PFSK-1 (cell line): ENCODE measurements around the gene RBM33.

Experiments used
- FOXP2 ChIP-seq: optimal IDR thresholded peaks from 2 replicates; pipeline ENCODE3; 2011; ENCODE audit warnings: borderline replicate concordance, control low read depth, inconsistent platforms; ENCODE audit not compliant: insufficient read depth; ENCODE audit errors: extremely low read length, extremely low read depth
- POLR2AphosphoS5 ChIP-seq: IDR thresholded peaks from 2 replicates; pipeline ENCODE4 v1.6.1; 2012; ENCODE audit warnings: low read depth, mild to moderate bottlenecking, control low read depth, low read length, moderate library complexity
- SIN3A ChIP-seq: IDR thresholded peaks from 2 replicates; pipeline ENCODE4 v1.6.1; 2012; ENCODE audit warnings: mild to moderate bottlenecking, low read length, moderate library complexity, borderline replicate concordance; ENCODE audit not compliant: insufficient read depth
- TAF1 ChIP-seq: IDR thresholded peaks from 2 replicates; pipeline ENCODE4 v1.6.1; 2012; ENCODE audit warnings: low read length, control low read depth, borderline replicate concordance; ENCODE audit not compliant: insufficient read depth
- TF ChIP-seq, protein P1 (sequence below), 2 experiments: IDR thresholded peaks; 2 replicates each; pipeline versions ENCODE4 v1.6.1 to v1.8.0; 2011 to 2012; ENCODE audit warnings: low read depth in 2 of 2, low read length in 2 of 2, control low read depth in 1 of 2, inconsistent platforms in 1 of 2, mild to moderate bottlenecking in 1 of 2, moderate library complexity in 1 of 2; ENCODE audit not compliant: insufficient read depth in 1 of 2

The RBM33 gene

DNA sequence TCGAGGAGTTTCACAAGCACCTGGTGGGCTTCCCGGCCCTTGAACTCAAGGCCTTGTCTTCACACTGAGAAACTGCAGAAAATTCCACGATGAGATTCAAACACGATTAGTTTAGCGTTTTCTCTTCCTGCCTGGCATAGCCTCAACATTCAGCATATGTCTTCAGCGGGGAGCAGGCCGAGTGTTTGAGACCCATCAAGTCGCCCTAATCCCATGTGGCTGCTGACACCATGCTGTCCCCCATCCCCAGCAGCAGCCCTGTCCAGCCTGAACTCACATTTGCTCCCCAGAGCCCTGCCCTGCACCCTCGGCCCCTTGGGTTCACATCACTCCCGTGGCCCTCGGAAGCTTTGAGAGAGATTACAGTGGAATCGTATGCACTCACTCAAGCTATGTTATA is 35.3 kb upstream of the RBM33 start:
- TF ChIP-seq POLR2AphosphoS5: no peak
- TF ChIP-seq FOXP2: no peak
- TF ChIP-seq TAF1: no peak

DNA sequence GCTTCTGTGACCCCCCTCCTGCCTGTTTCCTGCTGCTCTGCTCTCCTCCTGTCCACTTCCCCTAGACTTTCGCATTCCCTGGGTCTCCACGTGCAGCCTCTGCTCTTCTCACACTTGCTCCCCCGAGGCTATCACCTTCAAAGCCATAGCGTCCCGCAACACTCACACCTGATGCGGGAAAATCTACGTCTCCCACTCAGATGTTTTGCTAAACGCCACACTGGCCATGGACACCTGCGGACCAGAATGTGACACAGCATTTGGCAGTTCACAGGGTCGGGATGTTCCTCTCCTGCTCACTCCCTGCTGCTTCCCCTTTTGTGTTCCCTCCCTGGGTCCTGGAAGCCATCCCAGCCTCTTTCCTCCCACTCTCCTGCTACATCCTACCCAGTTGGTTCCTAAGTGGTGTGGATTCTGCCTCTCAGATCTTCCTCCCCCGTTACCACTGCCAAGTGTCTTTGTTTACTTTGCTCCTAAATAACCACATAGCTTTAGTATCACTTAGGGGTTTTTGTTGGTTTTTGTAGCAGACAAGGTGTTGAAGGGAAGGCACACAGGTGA is 33.7 kb upstream of the RBM33 start:
- TF ChIP-seq, protein P1, sequence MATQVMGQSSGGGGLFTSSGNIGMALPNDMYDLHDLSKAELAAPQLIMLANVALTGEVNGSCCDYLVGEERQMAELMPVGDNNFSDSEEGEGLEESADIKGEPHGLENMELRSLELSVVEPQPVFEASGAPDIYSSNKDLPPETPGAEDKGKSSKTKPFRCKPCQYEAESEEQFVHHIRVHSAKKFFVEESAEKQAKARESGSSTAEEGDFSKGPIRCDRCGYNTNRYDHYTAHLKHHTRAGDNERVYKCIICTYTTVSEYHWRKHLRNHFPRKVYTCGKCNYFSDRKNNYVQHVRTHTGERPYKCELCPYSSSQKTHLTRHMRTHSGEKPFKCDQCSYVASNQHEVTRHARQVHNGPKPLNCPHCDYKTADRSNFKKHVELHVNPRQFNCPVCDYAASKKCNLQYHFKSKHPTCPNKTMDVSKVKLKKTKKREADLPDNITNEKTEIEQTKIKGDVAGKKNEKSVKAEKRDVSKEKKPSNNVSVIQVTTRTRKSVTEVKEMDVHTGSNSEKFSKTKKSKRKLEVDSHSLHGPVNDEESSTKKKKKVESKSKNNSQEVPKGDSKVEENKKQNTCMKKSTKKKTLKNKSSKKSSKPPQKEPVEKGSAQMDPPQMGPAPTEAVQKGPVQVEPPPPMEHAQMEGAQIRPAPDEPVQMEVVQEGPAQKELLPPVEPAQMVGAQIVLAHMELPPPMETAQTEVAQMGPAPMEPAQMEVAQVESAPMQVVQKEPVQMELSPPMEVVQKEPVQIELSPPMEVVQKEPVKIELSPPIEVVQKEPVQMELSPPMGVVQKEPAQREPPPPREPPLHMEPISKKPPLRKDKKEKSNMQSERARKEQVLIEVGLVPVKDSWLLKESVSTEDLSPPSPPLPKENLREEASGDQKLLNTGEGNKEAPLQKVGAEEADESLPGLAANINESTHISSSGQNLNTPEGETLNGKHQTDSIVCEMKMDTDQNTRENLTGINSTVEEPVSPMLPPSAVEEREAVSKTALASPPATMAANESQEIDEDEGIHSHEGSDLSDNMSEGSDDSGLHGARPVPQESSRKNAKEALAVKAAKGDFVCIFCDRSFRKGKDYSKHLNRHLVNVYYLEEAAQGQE (IDR thresholded peaks at IDR 0.05; ENCODE audit: insufficient read depth in 1 of 2, low read depth in 2 of 2, low read length in 2 of 2): no peak
- TF ChIP-seq FOXP2 (no peak), TAF1 (no peak), POLR2AphosphoS5 (no peak), SIN3A (no peak)

DNA sequence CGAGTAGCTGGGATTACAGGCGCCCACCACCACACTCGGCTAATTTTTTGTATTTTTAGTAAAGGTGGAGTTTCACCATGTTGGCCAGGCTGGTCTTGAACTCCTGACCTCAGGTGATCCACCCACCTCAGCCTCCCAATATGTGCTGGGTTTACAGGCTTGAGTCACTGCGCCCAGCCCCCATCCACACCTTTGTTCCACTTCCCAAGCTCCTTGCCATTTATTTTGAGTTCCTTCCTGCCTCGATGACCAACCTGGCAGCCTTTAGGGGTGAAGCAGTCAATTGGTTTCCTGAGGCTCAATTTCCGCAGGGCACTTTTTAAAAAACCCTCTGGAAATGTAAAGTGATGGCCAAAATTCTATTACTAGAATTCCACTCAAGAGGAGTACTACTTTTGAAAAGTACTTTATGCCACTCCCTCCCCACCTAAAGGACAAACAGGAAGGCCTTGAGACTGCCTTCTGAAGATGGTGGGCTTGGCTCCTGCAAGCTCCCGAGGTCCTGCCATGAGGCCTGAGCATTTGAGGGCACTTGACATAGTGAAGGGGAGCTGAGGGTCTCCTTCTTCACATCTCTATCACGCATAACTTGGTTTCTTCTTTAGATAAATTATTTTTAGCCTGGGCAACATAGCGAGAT is 32.5 kb upstream of the RBM33 start:
- TF ChIP-seq TAF1: no peak
- TF ChIP-seq, protein P1 (IDR thresholded peaks at IDR 0.05; ENCODE audit: insufficient read depth in 1 of 2, low read depth in 2 of 2, low read length in 2 of 2): no peak

- TF ChIP-seq FOXP2 (no peak), POLR2AphosphoS5 (no peak), SIN3A (no peak), TAF1 (no peak)
- TF ChIP-seq, protein P1 (IDR thresholded peaks at IDR 0.05; ENCODE audit: insufficient read depth in 1 of 2, low read depth in 2 of 2, low read length in 2 of 2): no peak
These were observed 31.8 kb upstream of the RBM33 start for GRCh38 chr7:155612658-155613057.

GRCh38 chr7:155618708-155619633 is 25.5 kb upstream of the RBM33 start:
- TF ChIP-seq, protein P1 (IDR thresholded peaks at IDR 0.05; ENCODE audit: insufficient read depth in 1 of 2, low read depth in 2 of 2, low read length in 2 of 2): no peak
- no peak for TF ChIP-seq POLR2AphosphoS5
- TF ChIP-seq FOXP2: no peak
- TF ChIP-seq TAF1: no peak
- no peak for TF ChIP-seq SIN3A
